ENCODE measurements around the gene RASAL3.

The RASAL3 gene

DNA sequence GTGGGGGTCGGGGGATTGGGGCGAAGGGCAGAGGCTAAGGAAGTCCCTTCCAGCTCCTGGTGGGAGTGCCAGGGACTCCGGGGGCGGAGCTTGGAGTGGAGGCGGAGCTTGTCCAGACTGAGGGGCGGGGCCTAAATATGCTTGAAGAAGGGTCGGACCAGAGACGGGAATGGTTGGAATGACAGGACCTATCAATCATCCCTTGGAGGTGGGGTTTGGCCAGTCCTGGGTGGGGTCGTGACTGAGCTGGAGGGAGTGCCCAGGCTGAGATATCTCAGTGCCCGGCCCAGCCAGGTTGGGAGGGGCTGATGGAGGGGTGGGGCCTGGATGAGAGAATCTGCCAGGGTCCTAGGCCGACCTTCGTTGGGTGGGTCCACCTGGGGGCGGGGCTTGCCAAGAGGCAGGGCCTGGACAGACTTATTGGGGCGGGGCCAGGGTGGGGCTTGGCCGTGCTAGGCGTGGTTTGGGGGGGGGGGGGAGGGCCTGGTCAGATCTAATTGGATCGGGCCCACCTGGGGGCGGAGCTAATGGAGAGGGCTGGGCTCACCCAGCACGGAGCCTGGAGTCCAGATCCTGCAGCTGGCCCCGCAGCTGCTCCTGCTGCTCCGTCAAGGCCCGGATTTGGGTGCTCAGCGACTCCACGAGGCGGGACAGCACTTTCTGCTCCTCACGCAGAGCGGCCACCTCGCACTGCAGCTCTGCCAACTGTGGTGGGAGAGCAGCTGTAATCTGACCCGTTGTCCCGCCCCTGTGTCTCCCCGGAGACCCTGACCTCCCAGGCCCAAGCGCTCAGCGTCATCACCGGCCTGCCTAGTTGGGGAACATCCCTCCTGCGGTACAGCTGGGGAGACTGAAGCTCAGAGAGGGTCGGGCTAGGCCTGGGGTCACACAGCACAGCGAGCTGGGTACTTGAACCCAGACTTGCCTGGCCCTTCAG lies 12.0 kb downstream of the RASAL3 start:
- H3K27ac ChIP-seq = peak overlapping the region in 6 of 21 experiments; percentile 12 to 60 (median 26)
- H3K4me3 ChIP-seq = peak overlapping the region; percentile 3 to 33 (median 14)

DNA sequence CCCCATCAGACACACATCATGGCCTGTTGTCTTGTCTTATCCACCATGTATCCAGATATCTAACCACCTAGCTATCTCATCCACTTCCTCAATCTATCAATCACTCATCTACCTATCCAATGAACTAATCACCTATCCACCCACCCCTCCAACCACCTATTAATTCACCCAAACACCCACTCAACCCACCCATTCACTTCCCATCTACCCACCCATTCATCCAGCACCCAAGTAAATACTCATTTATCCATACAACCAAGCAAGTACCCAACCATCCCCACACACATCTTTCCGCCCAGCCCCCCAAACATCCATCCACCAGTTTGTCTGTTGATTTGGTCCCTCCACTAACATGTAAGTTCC lies 13.8 kb downstream of the RASAL3 start:
- H3K27ac ChIP-seq = peak overlapping the region in 8 of 21 experiments; percentile 16 to 87 (median 78)

DNA sequence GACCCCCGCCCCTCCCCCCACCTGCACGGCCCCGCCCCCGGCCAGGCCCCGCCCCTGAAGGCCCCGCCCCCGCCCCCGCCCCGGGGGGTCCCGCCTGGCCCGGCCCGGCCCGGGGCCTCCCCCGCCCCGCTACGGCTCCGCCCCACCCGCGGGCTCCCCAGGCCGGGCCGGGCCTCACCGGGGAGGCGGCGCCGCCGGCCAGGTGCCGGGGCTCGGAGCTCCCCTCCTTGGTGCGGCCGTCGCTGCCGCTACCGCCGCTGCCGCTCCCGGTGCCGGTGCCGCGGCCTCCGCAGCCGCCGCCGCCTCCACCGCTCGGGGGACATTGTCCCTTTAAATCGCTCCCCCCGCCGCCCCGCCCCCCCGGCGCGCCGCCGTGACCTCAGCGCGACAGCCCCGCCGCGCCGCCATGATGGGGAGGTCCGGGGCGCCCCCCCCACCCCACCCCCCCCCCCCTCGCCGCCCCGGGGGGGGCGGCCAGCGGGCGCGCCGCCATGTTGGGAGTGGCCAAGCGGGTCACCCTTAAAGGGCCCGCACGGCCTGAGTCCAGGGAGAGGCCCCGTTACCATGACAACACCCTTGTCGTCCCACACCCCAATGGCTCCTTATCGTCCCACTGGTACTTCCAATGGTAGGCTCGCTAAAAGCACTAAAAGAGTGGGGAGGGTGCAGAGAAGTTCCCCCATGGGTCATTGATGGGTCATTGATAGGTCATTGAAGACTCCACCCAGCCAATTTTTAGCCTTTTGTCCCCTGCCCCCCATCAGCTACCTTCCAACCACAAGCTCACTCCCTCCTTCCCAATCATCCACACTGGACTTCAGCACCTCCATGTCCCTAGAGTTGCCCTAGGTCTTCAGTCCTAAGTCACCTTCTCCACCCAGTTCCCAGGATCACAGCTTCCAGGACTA lies 14.5 kb downstream of the RASAL3 start, which contains the start of gene WIZ:
Gene WIZ (minus strand): TSS at position 337 of the 908 bp plus-strand sequence. CDS start 1,649 bp downstream, outside the sequence.
- H3K4me3 ChIP-seq = peak within 1 kb of the TSS; percentile 43 to 60 (median 50)
- peak within 1 kb of the TSS in 20 of 21 experiments; percentile 35 to 87 (median 72) for H3K27ac ChIP-seq

More for the DNA sequence above, 13.8 kb downstream of the RASAL3 start:
- H3K4me3 ChIP-seq = no peak overlapping the region

DNA sequence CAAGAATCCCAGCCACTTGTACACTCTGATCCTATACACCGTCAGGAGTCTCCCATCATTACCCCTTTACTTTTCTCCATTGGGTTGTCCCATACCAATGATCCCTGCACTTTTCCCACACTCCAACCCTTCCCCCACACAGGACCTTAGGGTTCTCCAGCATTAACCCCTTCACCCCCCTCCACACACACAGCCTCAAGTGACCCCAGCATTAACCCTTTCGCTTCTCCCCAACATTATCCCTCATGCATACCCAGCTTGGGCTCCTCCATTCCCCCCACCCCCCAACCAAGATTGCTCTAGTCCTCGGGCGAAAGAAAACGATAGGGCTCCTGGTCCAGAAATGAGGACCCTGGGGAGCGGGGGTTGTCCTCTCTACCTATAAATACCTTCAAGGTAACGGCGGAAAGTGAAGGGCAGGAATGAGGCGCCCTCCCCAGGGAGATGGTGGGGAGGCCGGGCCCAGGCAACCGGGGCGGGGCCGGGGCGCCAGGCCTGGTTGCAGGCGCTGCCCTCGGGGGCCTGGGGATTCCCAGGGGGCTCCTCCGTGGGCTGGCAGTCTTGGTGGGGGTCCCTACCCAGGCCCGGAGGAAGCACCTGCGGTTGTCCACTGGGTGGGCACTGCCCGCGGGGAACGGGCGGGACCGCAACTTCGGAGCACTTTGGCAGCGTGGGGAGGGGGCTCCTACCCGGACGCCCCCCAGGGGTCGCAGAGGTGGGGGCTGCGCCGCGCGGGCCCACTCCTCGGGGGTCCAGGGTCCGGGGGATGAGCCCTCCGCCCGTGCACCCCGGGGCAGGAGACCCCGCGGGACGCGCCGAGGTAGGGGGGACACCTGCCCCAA lies 15.3 kb downstream of the RASAL3 start:
- Histone ChIP-seq H3K27ac (peak overlapping the region in 20 of 21 experiments; percentile 3 to 87 (median 72)), H3K4me3 (peak overlapping the region; percentile 43 to 60 (median 50))

DNA sequence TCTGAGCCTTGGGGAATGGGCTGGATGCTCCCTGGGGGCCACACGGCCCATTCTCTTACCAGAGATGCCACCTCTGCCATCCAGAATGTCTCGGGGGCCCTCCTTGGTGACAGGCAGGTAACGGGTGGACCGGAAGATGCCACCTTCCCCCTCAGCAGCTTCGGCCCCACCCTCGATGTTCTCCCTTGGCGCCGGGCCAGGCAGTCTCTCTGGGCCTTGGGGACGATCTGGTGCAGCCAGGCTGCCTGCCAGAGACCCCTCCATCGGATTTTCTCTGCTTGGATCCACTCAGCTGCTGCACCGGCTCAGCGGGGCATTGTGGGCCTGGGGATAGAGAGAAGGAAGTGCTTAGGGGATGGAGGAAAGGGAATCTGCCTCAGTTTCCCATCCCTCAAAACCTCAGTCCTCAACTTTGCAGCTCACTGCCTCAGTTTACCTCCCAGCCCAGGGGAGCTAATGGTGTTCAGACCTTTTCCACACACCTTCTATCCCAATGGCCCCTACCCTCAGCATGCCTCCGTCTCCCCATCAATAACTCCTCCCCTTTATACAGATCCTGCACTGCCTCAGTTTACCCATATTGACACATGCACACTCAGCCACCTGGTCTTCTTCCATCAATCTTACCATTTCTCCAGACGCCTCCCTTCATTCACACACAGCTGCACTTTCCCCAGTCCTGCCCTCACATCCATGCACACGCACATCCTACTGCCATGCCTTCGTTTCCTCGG lies 16.1 kb downstream of the RASAL3 start:
- Histone ChIP-seq H3K4me3 (no peak overlapping the region), H3K27ac (no peak overlapping the region)

DNA sequence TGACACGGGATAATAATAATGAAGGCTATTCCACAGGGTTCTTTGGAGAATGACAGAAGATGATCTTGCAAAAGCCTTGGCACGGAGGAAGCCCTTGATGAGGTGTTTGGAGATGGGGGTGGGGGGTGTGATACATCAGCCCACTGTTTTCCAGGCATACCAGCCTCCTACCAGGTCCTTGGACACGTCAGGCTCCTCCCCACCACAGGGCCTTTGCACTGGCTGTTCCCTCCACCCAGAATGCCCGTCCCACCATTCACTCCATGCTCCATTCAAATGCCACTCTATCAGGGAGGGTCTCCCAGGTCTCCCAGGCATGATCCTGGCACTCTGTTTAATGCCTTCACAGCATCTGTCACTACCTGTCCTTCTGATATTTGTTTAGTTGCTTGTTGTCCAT lies 17.3 kb downstream of the RASAL3 start:
- H3K27ac ChIP-seq = no peak overlapping the region
- no peak overlapping the region for H3K4me3 ChIP-seq

DNA sequence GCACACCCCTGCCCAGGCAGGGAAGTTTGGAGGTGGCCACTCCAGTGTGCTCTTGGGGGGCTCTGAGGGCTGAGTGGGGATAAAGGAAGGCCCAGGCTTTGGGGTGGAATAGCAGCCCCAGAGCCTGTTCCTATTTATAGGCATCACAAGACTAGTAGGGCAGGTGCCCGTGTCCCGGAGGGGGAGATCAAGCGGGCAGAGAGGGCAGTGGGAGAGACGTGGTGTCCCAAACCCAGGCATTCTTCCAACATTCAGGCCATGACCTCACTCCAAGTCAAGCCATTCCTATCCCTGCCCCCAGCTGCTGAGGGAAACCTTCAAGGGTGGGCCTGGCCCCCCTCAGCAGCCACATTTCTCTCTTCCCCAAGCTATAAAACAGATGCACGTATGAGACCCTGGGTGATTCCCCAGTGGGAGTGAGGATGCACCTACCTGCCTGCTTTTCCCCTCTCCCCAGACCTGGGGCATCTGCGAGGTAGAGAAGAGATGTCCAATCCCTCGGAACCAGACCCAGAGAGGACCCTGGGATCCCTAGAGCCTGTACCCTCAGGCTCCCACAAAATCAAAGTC lies 18.5 kb downstream of the RASAL3 start:
- H3K27ac ChIP-seq = no peak overlapping the region

DNA sequence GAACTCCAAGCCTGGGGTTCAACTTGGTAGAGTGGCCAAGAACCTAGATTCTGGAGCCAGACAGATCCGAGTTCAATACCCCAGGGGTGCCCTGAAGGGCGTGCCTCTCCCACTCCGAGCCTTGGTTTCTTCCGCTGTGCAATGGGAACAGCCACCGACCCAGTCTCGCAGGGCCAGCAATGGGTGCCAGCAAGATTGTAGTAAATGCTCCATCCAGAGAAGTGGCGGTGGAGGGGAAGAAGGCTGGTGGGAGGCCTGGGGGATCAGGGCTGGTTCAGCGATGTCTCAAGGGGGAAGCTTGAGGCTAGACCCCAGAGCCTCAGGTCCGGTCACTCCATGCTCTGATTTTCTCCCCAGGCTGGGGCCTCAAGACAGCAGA lies 19.1 kb downstream of the RASAL3 start:
- no peak overlapping the region for H3K27ac ChIP-seq
- no peak overlapping the region for H3K4me3 ChIP-seq

More for the DNA sequence above, 18.5 kb downstream of the RASAL3 start:
- H3K4me3 ChIP-seq = no peak overlapping the region

DNA sequence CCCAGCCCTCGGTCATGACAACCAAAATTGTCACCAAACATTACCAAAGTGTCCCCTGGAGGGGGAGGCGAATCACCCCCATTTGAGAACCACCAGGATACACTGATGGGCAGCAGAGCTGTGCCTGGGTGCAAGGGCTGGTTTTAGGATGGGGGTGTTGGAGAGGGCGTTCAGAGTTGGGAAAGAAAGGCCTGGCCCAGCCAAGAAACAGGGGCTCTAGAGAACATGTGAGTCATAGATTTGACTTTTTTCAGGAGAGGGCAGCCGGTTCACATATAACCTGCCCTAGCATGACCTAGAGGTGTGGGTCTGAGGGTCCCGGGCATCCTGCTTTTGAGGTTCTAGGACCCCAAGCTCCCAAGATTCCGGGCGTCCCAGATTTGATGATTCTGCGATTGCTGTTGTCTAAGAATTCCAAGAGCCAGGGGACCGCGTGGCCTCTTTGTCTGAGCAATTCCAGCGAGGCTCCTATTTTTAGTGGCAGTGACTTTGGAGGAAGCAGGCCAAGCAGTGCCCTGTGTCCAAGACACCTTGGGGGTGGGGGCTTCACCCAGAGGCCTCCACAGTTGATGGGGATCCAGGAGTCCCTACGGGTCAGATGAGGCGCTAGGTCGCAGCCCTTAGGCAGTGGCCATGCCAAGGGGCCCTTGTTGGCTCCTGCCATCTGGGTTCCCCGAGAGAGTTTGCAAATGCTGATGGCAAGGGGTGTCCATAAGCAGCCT lies 19.7 kb downstream of the RASAL3 start:
- Histone ChIP-seq H3K4me3 (no peak overlapping the region), H3K27ac (no peak overlapping the region)

DNA sequence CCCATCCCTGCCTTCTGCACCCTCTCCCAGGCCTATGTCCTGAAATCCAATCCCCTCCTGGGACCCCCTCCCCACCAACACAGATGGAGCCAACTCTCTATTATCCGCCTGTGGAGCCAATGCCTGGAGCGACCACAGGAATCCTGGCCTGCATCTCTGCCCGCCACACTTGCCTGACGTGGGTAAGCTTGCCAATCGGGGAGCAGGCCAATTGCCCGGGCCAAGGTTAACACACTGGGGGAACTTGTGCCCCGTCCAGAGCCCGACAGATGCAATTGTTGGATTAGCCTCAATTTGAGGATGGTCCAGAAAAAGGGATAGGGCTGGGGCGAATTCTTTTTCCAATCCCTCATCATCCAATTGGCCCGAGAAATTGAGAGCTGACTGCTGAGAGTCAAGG lies 20.5 kb downstream of the RASAL3 start:
- H3K27ac ChIP-seq = no peak overlapping the region
- H3K4me3 ChIP-seq = no peak overlapping the region

DNA sequence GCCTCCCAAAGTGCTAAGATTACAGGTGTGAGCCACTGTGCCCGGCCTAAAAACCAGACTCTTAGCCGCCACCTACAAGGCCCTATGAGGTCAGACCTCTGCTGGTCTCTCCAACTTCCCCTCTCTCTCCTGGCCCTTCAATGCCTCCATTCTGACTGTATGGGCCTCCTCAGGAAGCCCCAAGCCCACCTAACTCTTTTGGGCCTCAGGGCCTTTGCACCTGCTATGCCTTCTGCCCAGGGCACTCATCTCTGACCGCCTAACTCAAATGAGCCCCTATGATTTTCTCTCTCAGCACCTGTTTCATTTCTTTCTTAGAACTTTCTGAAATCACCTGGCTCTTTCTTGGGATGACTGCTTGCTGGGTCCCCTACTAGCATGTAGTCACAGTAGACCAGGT lies 21.0 kb downstream of the RASAL3 start:
- H3K4me3 ChIP-seq = no peak overlapping the region

DNA sequence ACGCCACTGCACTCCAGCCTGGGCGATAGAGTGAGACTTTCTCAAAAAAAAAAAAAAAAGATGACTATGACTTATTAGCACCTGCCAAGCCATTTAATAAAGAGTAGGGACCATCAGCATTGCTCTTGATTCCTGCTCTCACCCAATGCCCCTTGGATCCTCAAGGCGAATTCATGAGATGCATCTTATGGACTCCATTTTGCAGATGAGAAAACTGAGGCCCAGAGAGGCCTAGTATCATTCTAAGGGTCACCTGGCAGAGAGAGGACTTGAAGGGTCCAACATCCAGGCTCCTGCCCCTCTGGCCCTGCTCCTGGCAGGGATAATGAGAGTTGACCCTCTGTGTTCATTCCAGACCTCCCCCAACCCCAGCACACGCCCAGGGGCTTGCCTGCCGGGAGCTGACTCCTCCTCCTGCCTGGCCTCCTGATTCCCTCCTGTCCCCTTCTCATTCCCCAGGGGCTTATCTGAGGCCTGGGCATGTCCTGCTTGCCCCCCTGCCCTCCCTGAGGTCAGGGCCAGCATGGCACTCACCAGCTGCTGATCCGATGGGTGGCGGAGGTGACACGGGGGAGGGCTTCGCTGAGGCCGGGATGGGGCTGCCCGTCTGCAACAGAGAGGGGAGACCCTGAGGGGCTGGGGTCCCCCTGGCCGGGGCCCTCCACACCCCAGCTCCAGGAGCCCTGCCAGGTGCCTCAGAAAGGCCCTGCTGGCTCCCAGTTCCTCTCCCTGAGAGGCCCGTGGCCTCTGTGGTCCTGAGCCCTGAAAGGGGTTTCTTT lies 22.0 kb downstream of the RASAL3 start:
- Histone ChIP-seq H3K27ac (no peak overlapping the region), H3K4me3 (no peak overlapping the region)

More for the DNA sequence above, 21.0 kb downstream of the RASAL3 start:
- H3K27ac ChIP-seq = no peak overlapping the region

DNA sequence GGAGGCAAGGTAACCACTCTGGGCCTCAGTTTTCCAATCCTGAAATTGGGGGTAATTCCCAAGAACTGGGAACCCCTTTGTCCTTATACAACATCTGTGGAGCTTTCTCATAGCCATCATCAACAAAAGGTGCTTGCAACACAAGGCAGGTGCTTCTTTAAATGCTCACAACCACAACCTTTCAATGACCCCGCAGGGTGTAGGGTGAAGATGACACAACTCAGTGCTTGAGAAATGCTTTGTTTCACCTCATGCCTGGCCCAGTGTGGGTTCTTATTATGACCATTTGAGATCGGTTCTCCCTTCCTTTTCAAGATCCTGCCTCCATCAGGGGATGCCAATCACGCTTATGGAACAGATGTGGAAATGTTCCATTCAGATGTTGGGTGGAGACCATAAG lies 23.0 kb downstream of the RASAL3 start:
- H3K4me3 ChIP-seq = no peak overlapping the region
- no peak overlapping the region for H3K27ac ChIP-seq

DNA sequence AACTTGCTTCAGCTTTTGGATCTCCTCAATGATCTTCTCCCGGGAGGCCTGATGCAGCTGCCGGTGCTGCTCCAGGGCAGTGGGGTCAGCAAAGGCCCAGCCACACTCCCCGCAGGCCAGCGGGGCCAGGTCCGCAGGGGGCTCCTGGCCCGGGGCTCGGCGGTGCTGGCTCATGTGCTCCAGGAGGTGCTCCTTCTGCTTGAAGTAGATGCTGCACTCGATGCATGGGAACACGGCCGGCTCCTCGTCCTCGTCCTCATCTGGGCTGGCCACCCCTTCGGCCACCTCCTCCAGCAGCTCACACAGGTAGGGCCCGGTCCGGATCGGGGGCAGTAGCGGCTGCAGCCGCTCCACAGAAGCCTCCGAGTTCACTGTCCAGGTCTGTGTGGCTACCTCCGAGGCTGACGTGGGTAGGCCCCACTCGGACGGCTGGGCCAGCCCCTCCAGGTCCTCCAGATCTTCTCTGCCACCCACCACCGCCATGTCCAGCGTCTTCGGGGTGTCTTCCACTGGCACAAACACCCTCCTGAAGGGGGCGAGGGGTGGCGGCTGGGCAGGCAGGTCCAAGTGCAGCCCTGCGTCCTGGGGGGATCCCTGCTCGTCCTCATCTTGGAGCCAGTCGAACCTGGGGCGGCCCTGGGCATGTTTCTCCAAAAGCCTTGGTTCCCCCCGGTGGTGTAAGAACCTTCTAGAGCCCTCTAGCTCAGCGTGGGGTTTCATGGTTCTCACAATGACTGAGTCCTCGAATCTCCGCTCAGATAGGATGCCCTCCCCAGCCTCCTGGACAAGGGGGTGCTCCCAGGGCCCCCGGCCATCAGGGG lies 24.3 kb downstream of the RASAL3 start:
- Histone ChIP-seq H3K27ac (no peak overlapping the region), H3K4me3 (no peak overlapping the region)

DNA sequence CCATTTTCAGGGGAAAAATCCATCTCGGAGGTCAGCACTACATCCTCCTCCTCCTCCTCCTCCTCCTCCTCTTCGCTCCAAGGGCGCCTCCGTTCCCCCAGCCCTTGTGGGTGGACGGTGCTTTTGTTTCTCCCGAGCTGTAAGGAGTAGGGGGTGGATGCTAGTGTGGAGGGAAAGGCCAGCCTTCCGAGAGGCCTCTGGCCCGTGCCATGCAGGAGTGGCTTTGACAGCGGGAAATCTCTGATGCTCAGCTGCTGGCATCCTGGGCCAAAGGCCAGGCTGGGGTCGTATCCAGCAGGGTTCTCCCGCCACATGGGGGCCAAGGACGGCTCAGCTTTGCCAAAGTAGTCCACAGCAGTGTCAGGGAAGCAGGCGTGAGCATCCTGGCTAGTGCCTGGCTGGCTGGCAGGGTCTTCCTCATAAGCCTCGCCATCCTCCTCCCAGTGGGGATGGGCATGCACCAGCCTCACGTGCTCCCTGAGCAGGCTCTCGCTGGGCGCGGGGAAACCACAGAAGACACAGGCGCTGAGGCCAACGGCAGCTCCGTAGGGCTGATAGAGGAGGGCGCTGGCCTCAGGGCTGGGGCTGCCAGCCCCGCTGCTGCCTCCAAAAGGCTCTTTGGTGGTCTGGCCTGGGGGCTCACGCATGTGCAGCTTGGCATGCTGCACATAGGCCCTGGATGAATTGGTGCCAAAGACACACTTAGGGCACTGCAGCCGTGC lies 25.1 kb downstream of the RASAL3 start:
- Histone ChIP-seq H3K4me3 (no peak overlapping the region), H3K27ac (no peak overlapping the region)

DNA sequence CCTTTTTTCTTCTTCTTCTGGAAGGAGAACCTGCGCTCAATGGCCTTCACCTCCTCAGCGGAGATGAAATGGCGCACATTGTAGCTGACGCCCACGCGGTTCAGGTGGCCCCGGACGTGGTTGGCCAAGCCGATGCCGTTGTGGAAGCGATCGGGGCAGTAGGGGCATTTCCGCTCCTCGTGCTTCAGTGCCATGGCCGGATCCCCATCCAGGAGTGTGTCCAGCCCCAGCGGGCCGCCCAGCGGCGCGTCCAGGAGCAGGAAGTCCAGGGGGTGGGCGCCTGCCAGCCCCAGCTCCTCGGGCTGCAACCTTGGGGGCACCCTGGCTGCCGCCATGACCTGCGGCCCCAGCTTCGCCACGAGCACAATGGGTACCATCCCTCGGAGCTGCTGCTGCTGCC lies 25.8 kb downstream of the RASAL3 start:
- peak overlapping the region in 2 of 21 experiments; percentile 30 to 52 for H3K27ac ChIP-seq
- no peak overlapping the region for H3K4me3 ChIP-seq
